ENCODE data around the gene ZNF615.

- TF ChIP-seq POLR2A (IDR thresholded peaks at IDR 0.05) (no peak), CTCF (IDR thresholded peaks at IDR 0.05) (no peak)
Measured at GRCh38 chr19:51970718-51971117, 37.3 kb downstream of the ZNF615 start.
